Stimulated activated CD8-positive, alpha-beta memory T cell treated with anti-CD3 and anti-CD28 coated beads, Interleukin-12 subunit alpha, Interleukin-12 subunit beta, amount 100 ng/mL, for 24 hours (primary cell): ENCODE results near the gene RBM20.
A peak's percentile ranks its signal among the peaks of the same experiment; 100 is the strongest.

ENCODE experiments used
- DNase-seq: peaks from one replicate; pipeline ENCODE4 v3.0.0-alpha.2; 2020; ENCODE audit errors: extremely low read depth

RBM20 gene

DNA sequence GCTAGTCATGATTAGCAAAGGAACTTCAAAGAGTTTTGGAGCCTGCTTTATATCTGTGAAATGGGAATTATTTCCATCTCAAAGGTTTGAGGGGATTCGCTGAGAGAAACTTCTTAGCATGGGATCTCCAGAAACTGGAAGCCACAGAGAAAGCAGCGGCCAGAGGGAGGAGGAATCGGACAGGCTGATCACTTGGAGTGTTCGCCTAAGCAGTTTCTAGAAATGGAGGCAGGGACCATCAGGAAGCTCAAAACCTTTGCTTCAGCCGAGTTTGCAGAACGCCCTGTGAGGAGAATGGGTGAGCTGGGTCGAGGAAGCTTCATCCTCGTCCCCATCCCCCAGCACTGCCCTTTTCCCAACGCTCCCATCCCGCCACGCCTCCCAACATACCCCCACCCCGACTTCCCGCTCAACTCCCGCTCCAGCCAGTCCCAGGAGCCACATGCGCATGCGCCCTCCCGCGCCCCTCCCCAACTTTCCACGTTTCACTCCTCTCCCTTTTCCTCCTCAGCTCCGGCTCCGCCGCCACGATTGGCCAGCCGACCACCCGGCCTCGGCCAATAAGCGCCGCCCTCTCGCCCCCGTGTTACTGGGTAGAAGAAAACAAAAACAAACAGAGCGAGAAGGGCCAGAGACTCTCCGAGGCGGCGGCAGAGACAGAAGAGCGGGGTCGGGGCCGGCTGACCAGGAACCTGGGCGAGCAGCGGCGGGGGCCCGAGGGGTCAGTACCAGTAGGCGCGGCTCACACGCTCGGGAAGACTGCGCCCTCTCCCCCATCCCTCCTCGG lies 227.4 kb downstream of the RBM20 start, which contains the start of gene PDCD4:
Gene PDCD4, plus strand, starts transcription at position 631 of the 787 bp plus-strand sequence. CDS start 4,100 bp downstream, outside the sequence.
- DNase-seq, result peak; percentile 89

DNA sequence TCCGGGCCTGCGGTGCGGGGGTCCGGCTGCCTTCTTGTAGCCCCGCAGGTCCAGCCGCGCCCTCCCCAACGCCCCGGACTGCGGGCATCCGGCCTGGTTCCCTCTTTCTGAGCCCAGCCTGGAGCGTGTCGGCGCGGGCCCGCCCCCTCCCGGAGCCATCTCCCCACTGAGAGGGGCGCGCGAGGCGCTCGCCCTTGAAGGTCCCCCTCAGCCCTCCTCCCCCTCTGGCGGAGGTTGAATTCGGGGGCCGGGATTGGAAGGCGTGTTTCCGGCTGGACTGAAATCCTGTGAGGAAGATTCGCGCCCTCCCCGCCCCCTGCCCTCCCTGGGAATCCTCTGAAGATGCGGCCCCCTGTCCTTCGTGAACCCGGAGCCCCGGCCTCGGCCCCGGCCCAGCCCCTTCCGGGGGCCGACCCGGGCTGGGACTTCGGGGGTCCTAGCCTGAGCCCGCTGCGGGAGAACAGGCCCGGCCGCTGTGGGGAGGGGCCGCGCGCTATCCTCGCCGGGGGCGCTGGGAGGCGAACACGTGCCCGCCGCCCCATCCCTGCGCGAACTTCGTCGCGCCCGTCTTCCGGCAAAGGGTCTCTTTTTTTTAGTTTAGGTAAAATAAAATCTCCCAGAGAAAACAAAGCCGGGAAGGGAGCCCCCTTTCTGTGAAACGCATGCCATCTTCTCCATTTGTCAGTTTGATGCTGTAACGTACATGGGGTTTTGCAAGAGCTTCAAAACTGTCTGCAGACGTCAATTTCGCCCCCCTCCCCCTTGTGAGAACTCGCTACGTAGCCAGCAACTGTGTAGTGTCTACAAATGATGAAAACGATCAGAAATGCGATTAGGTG lies 228.2 kb downstream of the RBM20 start:
- peak; percentile 51 for DNase-seq

DNA sequence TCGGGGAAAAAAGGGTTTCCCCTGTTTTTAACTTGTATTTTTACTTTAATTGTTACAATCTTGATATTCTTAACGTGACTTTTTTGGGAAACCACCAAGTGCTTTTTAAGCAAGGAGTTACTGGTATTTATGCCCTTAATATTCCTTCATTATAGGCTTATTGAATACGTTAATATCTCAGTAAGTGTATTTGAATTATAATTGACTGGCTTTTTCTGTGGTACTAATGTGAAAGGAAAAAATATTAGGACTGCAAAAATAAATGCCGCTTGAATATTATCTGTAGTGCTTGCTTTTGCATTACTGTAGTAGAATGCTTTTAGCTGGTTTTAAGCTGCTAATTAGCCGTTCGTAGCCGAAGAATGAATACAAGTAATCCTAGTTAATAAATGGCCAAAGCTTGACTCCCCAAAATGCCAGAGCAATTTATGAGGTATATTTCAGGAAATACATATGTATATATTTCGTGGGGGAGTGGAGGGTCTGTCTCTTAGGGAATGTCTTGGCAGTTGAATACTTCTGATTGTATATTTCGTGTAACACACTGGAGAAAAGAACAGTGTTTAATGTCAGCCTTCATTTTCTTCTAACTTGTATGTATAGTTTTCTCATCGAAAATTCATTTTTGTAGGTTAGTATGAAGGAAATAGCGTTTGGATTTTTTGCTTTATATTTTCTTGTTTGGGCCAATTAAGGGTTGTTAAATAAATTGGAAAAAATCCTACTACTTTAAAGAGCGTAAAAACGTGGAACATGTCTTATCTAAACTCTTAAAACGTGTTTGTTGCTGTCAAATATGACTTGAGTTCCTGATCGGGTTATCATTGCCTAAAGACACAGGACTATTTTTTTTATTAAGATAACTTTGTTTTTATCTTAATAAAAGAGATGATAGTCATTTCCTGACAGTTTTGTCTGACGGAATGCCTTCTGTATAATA lies 229.1 kb downstream of the RBM20 start:
- no peak for DNase-seq

DNA sequence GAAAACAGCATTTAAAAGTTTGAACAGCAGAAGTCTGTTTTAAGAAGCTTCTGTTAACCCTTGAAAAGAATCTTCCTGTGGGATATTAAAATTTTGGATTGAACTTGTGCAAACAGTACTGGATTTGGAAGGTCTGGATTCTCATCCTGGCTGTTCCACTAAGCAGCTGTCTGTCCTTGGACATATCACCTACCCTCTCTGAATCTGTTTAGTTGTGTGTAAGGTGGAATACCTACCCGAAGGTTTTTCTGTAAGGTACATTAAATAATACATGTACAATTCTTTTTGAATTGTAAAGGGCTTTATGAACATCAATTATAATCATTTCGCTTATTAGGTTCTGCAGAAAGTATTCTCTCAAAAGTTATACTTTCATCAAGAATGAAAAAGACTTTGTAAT lies 229.8 kb downstream of the RBM20 start:
- DNase-seq, result no peak

DNA sequence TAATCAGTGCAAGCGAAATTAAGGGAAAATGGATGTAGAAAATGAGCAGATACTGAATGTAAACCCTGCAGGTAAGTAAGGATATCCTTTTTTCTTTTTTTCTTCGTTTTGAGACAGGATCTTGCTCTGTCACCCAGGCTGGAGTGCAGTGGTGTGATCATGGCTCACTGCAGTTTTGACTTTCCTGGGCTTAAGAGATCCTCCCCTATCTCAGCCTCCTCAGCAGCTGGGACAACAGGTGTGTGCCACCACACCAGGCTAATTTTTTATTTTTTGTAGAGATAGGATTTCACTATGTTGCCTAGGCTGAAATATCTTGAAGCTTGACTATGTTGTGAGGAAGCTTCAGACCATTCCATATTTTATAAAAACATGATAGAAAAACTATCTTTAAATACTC lies 231.9 kb downstream of the RBM20 start:
- no peak for DNase-seq

DNA sequence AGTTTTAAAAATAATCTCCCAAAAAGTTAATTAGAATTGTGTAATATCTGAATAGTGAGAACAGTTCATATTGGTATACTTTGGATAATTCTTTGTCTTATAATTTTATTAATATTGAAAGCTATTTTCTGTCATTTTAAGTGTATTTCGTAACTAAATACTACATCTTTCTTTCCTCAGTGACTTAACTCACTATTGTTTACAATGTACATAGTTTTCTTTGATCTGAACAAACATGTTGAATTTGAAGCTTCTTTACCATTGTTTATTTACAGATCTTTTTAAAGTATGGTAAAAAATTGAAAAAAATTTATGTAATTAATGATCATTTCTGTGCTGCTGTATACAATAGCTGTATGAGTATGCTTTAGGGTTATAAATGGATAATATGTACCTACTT lies 232.7 kb downstream of the RBM20 start:
- no peak for DNase-seq

GRCh38 chr10:110880012-110880411 lies 235.9 kb downstream of the RBM20 start:
- DNase-seq, result no peak

GRCh38 chr10:110881247-110881646 lies 237.1 kb downstream of the RBM20 start:
- DNase-seq, result no peak

DNA sequence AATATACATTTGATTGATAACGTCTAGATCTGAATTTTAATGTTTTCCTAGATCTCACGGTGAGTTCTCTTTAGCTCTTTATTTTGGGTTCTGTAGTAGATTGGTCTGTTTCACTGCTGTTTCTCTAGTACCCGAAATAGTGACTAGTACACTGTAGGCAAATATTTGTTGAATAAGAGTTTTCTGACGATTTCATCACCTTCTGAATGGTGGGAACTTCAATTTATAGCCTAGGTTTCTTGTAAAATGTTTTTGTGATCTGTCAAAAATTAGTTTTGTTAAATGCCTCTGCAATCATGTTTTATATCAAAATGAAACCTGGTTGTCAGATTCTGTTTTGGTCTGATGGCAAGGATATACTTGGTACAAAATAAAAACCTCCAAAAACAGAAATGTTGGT lies 237.8 kb downstream of the RBM20 start:
- DNase-seq, result no peak

- no peak for DNase-seq
Measured at GRCh38 chr10:110883924-110884323, 239.8 kb downstream of the RBM20 start.

GRCh38 chr10:110885932-110886674 lies 242.0 kb downstream of the RBM20 start:
- DNase-seq, result no peak

DNA sequence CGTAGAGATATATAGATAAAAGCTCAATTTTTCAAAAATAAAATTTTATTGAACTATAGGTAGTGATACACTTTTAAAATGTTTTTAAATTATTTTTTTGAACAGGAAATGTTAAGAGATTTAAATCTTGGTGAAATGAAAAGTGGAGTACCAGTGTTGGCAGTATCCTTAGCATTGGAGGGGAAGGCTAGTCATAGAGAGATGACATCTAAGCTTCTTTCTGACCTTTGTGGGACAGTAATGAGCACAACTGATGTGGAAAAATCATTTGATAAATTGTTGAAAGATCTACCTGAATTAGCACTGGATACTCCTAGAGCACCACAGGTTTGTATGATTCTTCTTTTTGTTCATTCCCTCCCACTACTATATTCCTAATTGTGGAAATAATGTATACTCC lies 243.4 kb downstream of the RBM20 start:
- DNase-seq, result no peak
